Naive B cell (primary cell): ENCODE data around the gene RTP4. TPM values are rescaled to one million over a fixed set of nuclear protein-coding genes. Genes with fewer than 3 reads are reported as not detected.

Experiments
- ATAC-seq, 2 donors: fragments of 150-1000 bp; cut with Tn5 transposase; 2 replicates each; pipeline ENCODE4 v1.10.0; 2021; ENCODE audit warnings: low read depth in 2 of 2, mild to moderate bottlenecking in 2 of 2, moderate library complexity in 2 of 2
- DNase-seq: peaks from one replicate; pipeline ENCODE4 v3.0.0; 2022
- H3K27ac Mint-ChIP-seq, 6 donors: one replicate each; pipeline ENCODE4 v1.8.0; 2020 to 2022; ENCODE audit warnings: mild to moderate bottlenecking in 6 of 6, mixed read lengths in 6 of 6, moderate library complexity in 5 of 6, inconsistent platforms in 2 of 6
- H3K27me3 Mint-ChIP-seq, 3 donors: one replicate each; pipeline ENCODE4 v1.8.0; 2021 to 2022; ENCODE audit warnings: mixed read lengths in 3 of 3, mild to moderate bottlenecking in 1 of 3
- H3K36me3 Mint-ChIP-seq, 2 donors: one replicate each; pipeline ENCODE4 v1.8.0; 2020 to 2022; ENCODE audit warnings: mixed read lengths in 2 of 2, inconsistent platforms in 1 of 2, mild to moderate bottlenecking in 1 of 2
- H3K4me1 Mint-ChIP-seq, 3 donors: one replicate each; pipeline ENCODE4 v1.8.0; 2020 to 2022; ENCODE audit warnings: mixed read lengths in 3 of 3, inconsistent platforms in 1 of 3, mild to moderate bottlenecking in 1 of 3, moderate library complexity in 1 of 3
- H3K4me3 Mint-ChIP-seq, 8 donors: one replicate each; pipeline ENCODE4 v1.8.0; 2020 to 2022; ENCODE audit warnings: mild to moderate bottlenecking in 8 of 8, mixed read lengths in 8 of 8, moderate library complexity in 8 of 8, inconsistent platforms in 2 of 8
- H3K9me3 Mint-ChIP-seq, 7 donors: one replicate each; pipeline ENCODE4 v1.8.0; 2020 to 2022; ENCODE audit warnings: mixed read lengths in 7 of 7, mild to moderate bottlenecking in 5 of 7, inconsistent platforms in 2 of 7, moderate library complexity in 1 of 7
- polyA plus RNA-seq, 6 donors: library from polyadenylated mRNA; unstranded; fragments of 300-500 nt; fragmentation: Illumina TruSeq; gene quantifications; one replicate each; pipeline ENCODE4 v1.2.3, GENCODE V29; 2021; ENCODE audit warnings: low read depth in 6 of 6

RTP4 gene
- 1 to 10 TPM in 5 of 6 donors, not detected in 1; 4.9 to 9.9 (median 8.4) TPM for polyA plus RNA-seq

- H3K4me3 Mint-ChIP-seq: peak within 1 kb of the TSS; percentile 82 to 99 (median 97)
- no peaks in the 10 kb centered on the region for H3K27me3 Mint-ChIP-seq
- H3K9me3 Mint-ChIP-seq: peaks cover 0 to 2% (median 0%) of the 10 kb centered on the region in 7 donors
- peak; percentile 82 to 89 for ATAC-seq
- peaks cover 28 to 33% (median 30%) of the 10 kb centered on the region in 3 donors for H3K4me1 Mint-ChIP-seq
- peaks cover 22 to 29% of the 10 kb centered on the region in 2 donors for H3K36me3 Mint-ChIP-seq
- peak; percentile 52 for DNase-seq
- peak within 1 kb of the TSS; percentile 92 to 99 (median 96) for H3K27ac Mint-ChIP-seq
Observed at GRCh38 chr3:187368251-187369088, at the start of gene RTP4. TSS of gene RTP4 (plus strand) at chr3:187368385. CDS start at chr3:187368442, 57 bp downstream.

GRCh38 chr3:187318819-187319616 lies 49.2 kb upstream of the RTP4 start:
- Mint-ChIP-seq H3K27ac (no peak overlapping the region), H3K9me3 (no peaks in the 10 kb centered on the region), H3K36me3 (no peaks in the 10 kb centered on the region), H3K4me3 (peak overlapping the region in 1 of 8 donors; percentile 10), H3K4me1 (peaks cover 5 to 12% (median 7%) of the 10 kb centered on the region in 3 donors), H3K27me3 (peaks cover 46 to 55% (median 53%) of the 10 kb centered on the region in 3 donors)
- ATAC-seq (peak in 1 of 2 donors; percentile 25), DNase-seq (peak; percentile 35)

GRCh38 chr3:187319699-187320302 lies 48.4 kb upstream of the RTP4 start:
- Mint-ChIP-seq H3K27ac (no peak overlapping the region), H3K4me3 (no peak overlapping the region), H3K4me1 (peaks cover 5 to 12% (median 7%) of the 10 kb centered on the region in 3 donors), H3K9me3 (no peaks in the 10 kb centered on the region), H3K36me3 (no peaks in the 10 kb centered on the region), H3K27me3 (peaks cover 46 to 47% (median 46%) of the 10 kb centered on the region in 3 donors)
- ATAC-seq (peak; percentile 55 to 74), DNase-seq (peak; percentile 30)

- no peak for DNase-seq
- Mint-ChIP-seq H3K4me3 (no peak overlapping the region), H3K4me1 (peaks cover 5 to 12% (median 7%) of the 10 kb centered on the region in 3 donors), H3K36me3 (no peaks in the 10 kb centered on the region), H3K9me3 (no peaks in the 10 kb centered on the region), H3K27ac (no peak overlapping the region), H3K27me3 (peaks cover 37 to 41% (median 40%) of the 10 kb centered on the region in 3 donors)
- no peak for ATAC-seq
Observed at GRCh38 chr3:187321766-187322165, 46.4 kb upstream of the RTP4 start.

- peaks cover 5 to 12% (median 7%) of the 10 kb centered on the region in 3 donors for H3K4me1 Mint-ChIP-seq
- no peak overlapping the region for H3K4me3 Mint-ChIP-seq
- no peaks in the 10 kb centered on the region for H3K36me3 Mint-ChIP-seq
- ATAC-seq (no peak), DNase-seq (no peak)
- H3K27ac Mint-ChIP-seq: no peak overlapping the region
- no peaks in the 10 kb centered on the region for H3K9me3 Mint-ChIP-seq
- peaks cover 32 to 36% (median 35%) of the 10 kb centered on the region in 3 donors for H3K27me3 Mint-ChIP-seq
Observed at GRCh38 chr3:187322291-187322690, 45.9 kb upstream of the RTP4 start.

- ATAC-seq: no peak
- Mint-ChIP-seq H3K4me1 (peaks cover 5 to 12% (median 7%) of the 10 kb centered on the region in 3 donors), H3K27ac (no peak overlapping the region), H3K27me3 (peaks cover 24 to 30% (median 30%) of the 10 kb centered on the region in 3 donors), H3K36me3 (no peaks in the 10 kb centered on the region), H3K9me3 (no peaks in the 10 kb centered on the region), H3K4me3 (no peak overlapping the region)
- DNase-seq: no peak
Observed at GRCh38 chr3:187323091-187323490, 45.1 kb upstream of the RTP4 start.

GRCh38 chr3:187325632-187326031 lies 42.6 kb upstream of the RTP4 start:
- DNase-seq: no peak
- Mint-ChIP-seq H3K4me1 (no peaks in the 10 kb centered on the region), H3K4me3 (no peak overlapping the region), H3K36me3 (no peaks in the 10 kb centered on the region), H3K27ac (no peak overlapping the region), H3K27me3 (peaks cover 14 to 17% (median 16%) of the 10 kb centered on the region in 3 donors), H3K9me3 (no peaks in the 10 kb centered on the region)
- ATAC-seq: no peak

GRCh38 chr3:187327845-187328244 lies 40.3 kb upstream of the RTP4 start:
- Mint-ChIP-seq H3K27ac (no peak overlapping the region), H3K4me1 (no peaks in the 10 kb centered on the region), H3K9me3 (no peaks in the 10 kb centered on the region), H3K36me3 (no peaks in the 10 kb centered on the region), H3K4me3 (no peak overlapping the region), H3K27me3 (peaks cover 7 to 25% (median 22%) of the 10 kb centered on the region in 3 donors)
- ATAC-seq (no peak), DNase-seq (no peak)

GRCh38 chr3:187328691-187329090 lies 39.5 kb upstream of the RTP4 start:
- no peak overlapping the region for H3K27ac Mint-ChIP-seq
- peaks cover 4 to 25% (median 23%) of the 10 kb centered on the region in 3 donors for H3K27me3 Mint-ChIP-seq
- no peak overlapping the region for H3K4me3 Mint-ChIP-seq
- no peak for ATAC-seq
- no peaks in the 10 kb centered on the region for H3K9me3 Mint-ChIP-seq
- H3K36me3 Mint-ChIP-seq: no peaks in the 10 kb centered on the region
- no peaks in the 10 kb centered on the region for H3K4me1 Mint-ChIP-seq
- DNase-seq: no peak

GRCh38 chr3:187334904-187335303 lies 33.3 kb upstream of the RTP4 start:
- DNase-seq (no peak), ATAC-seq (no peak)
- no peaks in the 10 kb centered on the region for H3K4me1 Mint-ChIP-seq
- H3K27me3 Mint-ChIP-seq: peaks cover 19 to 59% (median 56%) of the 10 kb centered on the region in 3 donors
- H3K27ac Mint-ChIP-seq: no peak overlapping the region
- H3K36me3 Mint-ChIP-seq: no peaks in the 10 kb centered on the region
- H3K9me3 Mint-ChIP-seq: no peaks in the 10 kb centered on the region
- H3K4me3 Mint-ChIP-seq: no peak overlapping the region

- H3K27me3 Mint-ChIP-seq: peaks cover 27 to 65% (median 64%) of the 10 kb centered on the region in 3 donors
- DNase-seq (no peak), ATAC-seq (no peak)
- no peaks in the 10 kb centered on the region for H3K36me3 Mint-ChIP-seq
- no peak overlapping the region for H3K4me3 Mint-ChIP-seq
- H3K9me3 Mint-ChIP-seq: no peaks in the 10 kb centered on the region
- H3K4me1 Mint-ChIP-seq: no peaks in the 10 kb centered on the region
- no peak overlapping the region for H3K27ac Mint-ChIP-seq
Observed at GRCh38 chr3:187336322-187336721, 31.9 kb upstream of the RTP4 start.

- Mint-ChIP-seq H3K4me1 (no peaks in the 10 kb centered on the region), H3K36me3 (no peaks in the 10 kb centered on the region), H3K4me3 (no peak overlapping the region), H3K27ac (no peak overlapping the region), H3K9me3 (no peaks in the 10 kb centered on the region), H3K27me3 (peaks cover 23 to 49% (median 43%) of the 10 kb centered on the region in 3 donors)
- no peak for DNase-seq
- no peak for ATAC-seq
Observed at GRCh38 chr3:187340578-187340977, 27.6 kb upstream of the RTP4 start.

GRCh38 chr3:187342255-187342654 lies 25.9 kb upstream of the RTP4 start:
- Mint-ChIP-seq H3K27ac (no peak overlapping the region), H3K9me3 (no peaks in the 10 kb centered on the region), H3K4me3 (no peak overlapping the region), H3K27me3 (peaks cover 18 to 38% (median 30%) of the 10 kb centered on the region in 3 donors), H3K36me3 (no peaks in the 10 kb centered on the region), H3K4me1 (no peaks in the 10 kb centered on the region)
- DNase-seq (no peak), ATAC-seq (no peak)
